GM12878 (cell line): ENCODE results near the gene TBCK. TPM values are rescaled to one million over a fixed set of nuclear protein-coding genes. Genes with fewer than 3 reads are reported as not detected.

Experiments used
- ATAC-seq: fragments of 200-7000 bp; cut with Tn5 transposase; 3 replicates; pipeline ENCODE4 v1.9.1; 2020; ENCODE audit warnings: mild to moderate bottlenecking, moderate library complexity
- BruUV-seq: library from RNA; stranded (reverse); fragments of 400-500 nt; replicated peaks from 2 replicates; lab custom pipeline; 2021; lab: Mats Ljungman, UMichigan
- CTCF ChIA-PET: fragments of 300-600 bp; sonication (Branson Sonifier 250); formaldehyde crosslinking; extraction: SDS; loops from one replicate; lab custom pipeline; 2021; ENCODE audit warnings: inconsistent platforms; lab: Yijun Ruan, JAX
- POLR2A ChIA-PET: fragments of 350-600 bp; formaldehyde crosslinking; extraction: SDS; loops from one replicate; lab custom pipeline; 2021; ENCODE audit warnings: inconsistent platforms; lab: Charles Lee
- RAD21 ChIA-PET: fragments of 300-600 bp; sonication (Branson Sonifier 250); formaldehyde crosslinking; loops from one replicate; lab custom pipeline; 2023; ENCODE audit warnings: antibody characterized with exemption; ENCODE audit not compliant: unreplicated experiment; lab: Charles Lee
- SMC1A ChIA-PET: fragments of 300-600 bp; sonication (Branson Sonifier 250); formaldehyde crosslinking; loops from one replicate; lab custom pipeline; 2023; ENCODE audit not compliant: unreplicated experiment, uncharacterized antibody; lab: Charles Lee
- DNase-seq: peaks from one replicate; pipeline ENCODE4 v3.0.0-alpha.2; 2011; ENCODE audit warnings: low read depth, low spot score
- FAIRE-seq: peaks from 3 replicates; lab custom pipeline; 2011; peaks lifted over from hg19 to GRCh38; lab: Jason Lieb, UNC
- H2AFZ ChIP-seq: 2 replicates; pipeline ENCODE4 v1.6.0; 2011; ENCODE audit warnings: low read depth, low read length, control low read depth; ENCODE audit not compliant: control insufficient read depth
- H3K27ac ChIP-seq: 2 replicates; pipeline ENCODE4 v1.5.1; 2011; ENCODE audit warnings: control low read depth; ENCODE audit not compliant: control insufficient read depth, insufficient read depth
- H3K27me3 ChIP-seq, 2 experiments: replicated peaks in 1 of 2; 2 replicates each; pipeline versions ENCODE4 v1.6.0 to v1.6.1; 2011; ENCODE audit warnings: low read length in 1 of 2; ENCODE audit not compliant: control insufficient read depth in 2 of 2, insufficient read depth in 2 of 2
- H3K36me3 ChIP-seq, 2 experiments: 2 replicates each; pipeline ENCODE4 v1.5.1; 2011; ENCODE audit warnings: low read length in 1 of 2; ENCODE audit not compliant: control insufficient read depth in 2 of 2, insufficient read depth in 2 of 2
- H3K4me1 ChIP-seq: 2 replicates; pipeline ENCODE4 v1.6.1; 2011; ENCODE audit warnings: mild to moderate bottlenecking, low read length, moderate library complexity, mixed read lengths; ENCODE audit not compliant: control insufficient read depth, insufficient read depth
- H3K4me2 ChIP-seq: 2 replicates; pipeline ENCODE4 v1.6.0; 2011; ENCODE audit warnings: control low read depth; ENCODE audit not compliant: control insufficient read depth, insufficient read depth
- H3K4me3 ChIP-seq: fragments of 200-600 bp; sonication (generic); 2 replicates; pipeline ENCODE4 v1.5.1; 2016
- H3K79me2 ChIP-seq: 2 replicates; pipeline ENCODE4 v1.6.0; 2011; ENCODE audit warnings: low read length; ENCODE audit not compliant: control insufficient read depth, insufficient read depth
- H3K9ac ChIP-seq: 2 replicates; pipeline ENCODE4 v1.8.0; 2011; ENCODE audit warnings: low read length, control low read depth, mixed read lengths; ENCODE audit not compliant: control insufficient read depth, insufficient read depth
- H3K9me3 ChIP-seq: replicated peaks from 3 replicates; pipeline ENCODE4 v1.5.1; 2011; ENCODE audit warnings: mild to moderate bottlenecking, low read length; ENCODE audit not compliant: control insufficient read depth, insufficient read depth
- H4K20me1 ChIP-seq: 2 replicates; pipeline ENCODE4 v1.6.0; 2011; ENCODE audit not compliant: control insufficient read depth, insufficient read depth
- CBX5 ChIP-seq: sonication (generic); IDR thresholded peaks from 2 replicates; pipeline ENCODE4 v1.6.1; 2016; ENCODE audit warnings: low read depth, moderate library complexity, mild to moderate bottlenecking, inconsistent platforms
- E4F1 ChIP-seq: fragments of 450-650 bp; IDR thresholded peaks from 2 replicates; pipeline ENCODE4 v1.6.1; 2018; ENCODE audit warnings: borderline replicate concordance, mild to moderate bottlenecking; ENCODE audit not compliant: partially characterized antibody
- PKNOX1 ChIP-seq: fragments of 450-650 bp; IDR thresholded peaks from 2 replicates; pipeline ENCODE4 v1.6.1; 2016; ENCODE audit warnings: mild to moderate bottlenecking
- POLR2AphosphoS5 ChIP-seq: IDR thresholded peaks from 2 replicates; pipeline ENCODE4 v1.6.1; 2011; ENCODE audit warnings: mild to moderate bottlenecking, low read length, inconsistent platforms
- RAD21 ChIP-seq: IDR thresholded peaks from 2 replicates; pipeline ENCODE4 v1.6.1; 2011; ENCODE audit warnings: mild to moderate bottlenecking, low read depth, low read length, moderate library complexity; ENCODE audit not compliant: insufficient read depth
- REST ChIP-seq: IDR thresholded peaks from 2 replicates; pipeline ENCODE4 v1.6.1; 2012; ENCODE audit warnings: mild to moderate bottlenecking, low read depth, low read length
- SREBF2 ChIP-seq: IDR thresholded peaks from 2 replicates; pipeline ENCODE4 v1.6.1; 2012; ENCODE audit warnings: mild to moderate bottlenecking, low read length
- STAT1 ChIP-seq: fragments of 450-650 bp; conservative IDR thresholded peaks from 2 replicates; pipeline ENCODE4 v1.6.1; 2014; ENCODE audit warnings: antibody characterized with exemption, mild to moderate bottlenecking
- TARDBP ChIP-seq: IDR thresholded peaks from 2 replicates; pipeline ENCODE4 v1.6.1; 2016; ENCODE audit warnings: borderline replicate concordance
- USF1 ChIP-seq: IDR thresholded peaks from 2 replicates; pipeline ENCODE4 v1.6.1; 2011; ENCODE audit warnings: borderline replicate concordance, low read depth, mild to moderate bottlenecking, moderate library complexity, mixed read lengths, low read length; ENCODE audit not compliant: insufficient read depth; ENCODE audit errors: extremely low read length
- ZNF687 ChIP-seq: fragments of 450-650 bp; IDR thresholded peaks from 2 replicates; pipeline ENCODE4 v1.6.1; 2017; ENCODE audit warnings: mild to moderate bottlenecking, moderate library complexity
- ZSCAN29 ChIP-seq: fragments of 450-650 bp; IDR thresholded peaks from 2 replicates; pipeline ENCODE4 v1.6.1; 2017; ENCODE audit warnings: mild to moderate bottlenecking, moderate library complexity
- WGBS: methylation state at CpG from one replicate; pipeline ENCODE4 v1.1.6; 2016; ENCODE audit warnings: low lambda C conversion rate; ENCODE audit not compliant: insufficient replicate concordance, insufficient coverage; ENCODE audit errors: missing lambda C conversion rate; 5-methylcytosine and 5-hydroxymethylcytosine counted together
- in situ Hi-C: fragments of 300-500 bp; cut with MboI; formaldehyde crosslinking; loops from 9 replicates; pipeline ENCODE4 v1.14.3; 2018; ENCODE audit warnings: mixed read lengths
- intact Hi-C: fragments of 100-400 bp; cut with micrococcal nuclease; formaldehyde crosslinking; loops from one replicate; pipeline ENCODE4 v1.14.2; 2022; ENCODE audit not compliant: unreplicated experiment
- polyA plus RNA-seq, 11 experiments: library from polyadenylated mRNA; depleted of rRNA in 4 of 11; unstranded in 6 of 11; stranded (reverse) in 5 of 11; fragments of >200 nt; fragmentation: Nextera tagmentation in 4 of 11; fragmentation: Illumina TruSeq in 1 of 11; extraction: Ambion mirVana in 4 of 11; extraction: Trizol in 1 of 11; gene quantifications; 1 replicate in 1 of 11; 2 replicates in 10 of 11; pipeline versions ENCODE4 v1.2.1 to v1.2.3, GENCODE V29; 2011 to 2016; ENCODE audit warnings: inconsistent platforms in 2 of 11, missing spikeins in 2 of 11, low read depth in 1 of 11
- total RNA-seq, 4 experiments: library from RNA; depleted of rRNA in 3 of 4; stranded (reverse); fragments of >200 nt in 3 of 4; fragmentation: Illumina TruSeq in 1 of 4; extraction: Trizol in 1 of 4; gene quantifications; 2 replicates each; pipeline versions ENCODE4 v1.2.1 to v1.2.3, GENCODE V29; 2013 to 2021

Gene TBCK
- total and polyA plus RNA-seq, 10 of the 15 experiments (the other 5 are each of a cell fraction or from before 2014, with no cell fraction given), result 4.1 to 30.3 (median 20.2) TPM

GRCh38 chr4:106036848-106037247, 279.2 kb downstream of the TBCK start:
- SMC1A ChIA-PET, result no interaction called here
- TF ChIP-seq USF1 (no peak), SREBF2 (no peak), CBX5 (no peak), STAT1 (no peak), TARDBP (no peak), ZNF687 (no peak), PKNOX1 (no peak), E4F1 (no peak), REST (no peak), ZSCAN29 (no peak), POLR2AphosphoS5 (no peak), RAD21 (no peak)

More at GRCh38 chr4:106036848-106037247, 279.2 kb downstream of the TBCK start:
- H3K4me1 ChIP-seq, result no peaks in the 10 kb centered on the region
- no peaks in the 10 kb centered on the region for H3K27me3 ChIP-seq
- CTCF ChIA-PET, result no interaction called here
- H3K79me2 ChIP-seq, result no peaks in the 10 kb centered on the region
- DNase-seq, result no peak
- H2AFZ ChIP-seq, result no peak overlapping the region
- BruUV-seq, result no TSS peak
- intact Hi-C loops, result no loop called here
- FAIRE-seq, result no peak
- H3K27ac ChIP-seq, result no peak overlapping the region
- in situ Hi-C loops, result no loop called here
- POLR2A ChIA-PET, result no interaction called here
- no peak overlapping the region for H3K4me2 ChIP-seq
- no peak overlapping the region for H3K4me3 ChIP-seq
- H3K9me3 ChIP-seq, result no peaks in the 10 kb centered on the region
- RAD21 ChIA-PET, result no interaction called here
- no peaks in the 10 kb centered on the region for H3K36me3 ChIP-seq
- no peaks in the 10 kb centered on the region for H4K20me1 ChIP-seq
- no peak overlapping the region for H3K9ac ChIP-seq
- ATAC-seq, result no peak
- 23% methylated on average over 2 of the region's 2 CpGs for WGBS
